ENCODE results near the gene RNF150.

GRCh38 chr4:141077611-141078225 is 55.6 kb downstream of the RNF150 start:
- TF ChIP-seq CTCF (IDR thresholded peaks at IDR 0.05 in 4 of 5, conservative IDR thresholded peaks at IDR 0.05 in 1 of 5): no peak
- TF ChIP-seq POLR2A (IDR thresholded peaks at IDR 0.05): no peak
